ENCODE data around the gene SRGAP1. TPM values are rescaled to one million over a fixed set of nuclear protein-coding genes. Genes with fewer than 3 reads are reported as not detected.

The SRGAP1 gene
- polyA plus RNA-seq, 1 donor from 2014 or later, result 4.8 TPM

- no peaks in the 10 kb centered on the region for H4K20me1 ChIP-seq (ENCODE audit: insufficient read depth)
- no peaks in the 10 kb centered on the region for H3K27me3 ChIP-seq (ENCODE audit: insufficient read depth, low read depth, low read length)
- H3K9me3 ChIP-seq (ENCODE audit: low read length), result no peaks in the 10 kb centered on the region
- H3K4me3 ChIP-seq (ENCODE audit: low read length), result no peak overlapping the region
- H3K36me3 ChIP-seq (ENCODE audit: insufficient read depth, low read length), result no peaks in the 10 kb centered on the region
- no peak overlapping the region for H3K4me2 ChIP-seq (ENCODE audit: low read length)
- H3K9ac ChIP-seq (ENCODE audit: low read length), result no peak overlapping the region
- H3K9me2 ChIP-seq (ENCODE audit: insufficient read depth, low read length), result no peaks in the 10 kb centered on the region
- H3F3A ChIP-seq (ENCODE audit: insufficient read depth, low read length, poor library complexity, severe bottlenecking), result no peaks in the 10 kb centered on the region
- H3K79me2 ChIP-seq (replicated peaks; ENCODE audit: insufficient read depth, low read length), result no peaks in the 10 kb centered on the region
- no peak overlapping the region for H2AFZ ChIP-seq (ENCODE audit: low read depth, low read length)
- no peak overlapping the region for H3K27ac ChIP-seq (ENCODE audit: low read length)
- TF ChIP-seq EP300 (conservative IDR thresholded peaks at IDR 0.05; ENCODE audit: poor library complexity, severe bottlenecking), result no peak
- no peak for TF ChIP-seq RAD21 (conservative IDR thresholded peaks at IDR 0.05)
- TF ChIP-seq EZH2 (IDR thresholded peaks at IDR 0.05; ENCODE audit: borderline replicate concordance, insufficient read depth, low read length, poor library complexity, severe bottlenecking), result no peak
- no peak for TF ChIP-seq SMC3 (conservative IDR thresholded peaks at IDR 0.05; ENCODE audit: poor library complexity)
- TF ChIP-seq, protein P1, sequence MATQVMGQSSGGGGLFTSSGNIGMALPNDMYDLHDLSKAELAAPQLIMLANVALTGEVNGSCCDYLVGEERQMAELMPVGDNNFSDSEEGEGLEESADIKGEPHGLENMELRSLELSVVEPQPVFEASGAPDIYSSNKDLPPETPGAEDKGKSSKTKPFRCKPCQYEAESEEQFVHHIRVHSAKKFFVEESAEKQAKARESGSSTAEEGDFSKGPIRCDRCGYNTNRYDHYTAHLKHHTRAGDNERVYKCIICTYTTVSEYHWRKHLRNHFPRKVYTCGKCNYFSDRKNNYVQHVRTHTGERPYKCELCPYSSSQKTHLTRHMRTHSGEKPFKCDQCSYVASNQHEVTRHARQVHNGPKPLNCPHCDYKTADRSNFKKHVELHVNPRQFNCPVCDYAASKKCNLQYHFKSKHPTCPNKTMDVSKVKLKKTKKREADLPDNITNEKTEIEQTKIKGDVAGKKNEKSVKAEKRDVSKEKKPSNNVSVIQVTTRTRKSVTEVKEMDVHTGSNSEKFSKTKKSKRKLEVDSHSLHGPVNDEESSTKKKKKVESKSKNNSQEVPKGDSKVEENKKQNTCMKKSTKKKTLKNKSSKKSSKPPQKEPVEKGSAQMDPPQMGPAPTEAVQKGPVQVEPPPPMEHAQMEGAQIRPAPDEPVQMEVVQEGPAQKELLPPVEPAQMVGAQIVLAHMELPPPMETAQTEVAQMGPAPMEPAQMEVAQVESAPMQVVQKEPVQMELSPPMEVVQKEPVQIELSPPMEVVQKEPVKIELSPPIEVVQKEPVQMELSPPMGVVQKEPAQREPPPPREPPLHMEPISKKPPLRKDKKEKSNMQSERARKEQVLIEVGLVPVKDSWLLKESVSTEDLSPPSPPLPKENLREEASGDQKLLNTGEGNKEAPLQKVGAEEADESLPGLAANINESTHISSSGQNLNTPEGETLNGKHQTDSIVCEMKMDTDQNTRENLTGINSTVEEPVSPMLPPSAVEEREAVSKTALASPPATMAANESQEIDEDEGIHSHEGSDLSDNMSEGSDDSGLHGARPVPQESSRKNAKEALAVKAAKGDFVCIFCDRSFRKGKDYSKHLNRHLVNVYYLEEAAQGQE (IDR thresholded peaks at IDR 0.05; ENCODE audit: borderline replicate concordance), result no peak
- TF ChIP-seq TAF1 (IDR thresholded peaks at IDR 0.05; ENCODE audit: low read depth), result no peak
- TF ChIP-seq POLR2AphosphoS5 (IDR thresholded peaks at IDR 0.05), result no peak
- TF ChIP-seq CTCF (IDR thresholded peaks at IDR 0.05; ENCODE audit: poor library complexity, severe bottlenecking), result no peak
Observed at GRCh38 chr12:63820427-63820826, 24.1 kb upstream of the SRGAP1 start.

DNA sequence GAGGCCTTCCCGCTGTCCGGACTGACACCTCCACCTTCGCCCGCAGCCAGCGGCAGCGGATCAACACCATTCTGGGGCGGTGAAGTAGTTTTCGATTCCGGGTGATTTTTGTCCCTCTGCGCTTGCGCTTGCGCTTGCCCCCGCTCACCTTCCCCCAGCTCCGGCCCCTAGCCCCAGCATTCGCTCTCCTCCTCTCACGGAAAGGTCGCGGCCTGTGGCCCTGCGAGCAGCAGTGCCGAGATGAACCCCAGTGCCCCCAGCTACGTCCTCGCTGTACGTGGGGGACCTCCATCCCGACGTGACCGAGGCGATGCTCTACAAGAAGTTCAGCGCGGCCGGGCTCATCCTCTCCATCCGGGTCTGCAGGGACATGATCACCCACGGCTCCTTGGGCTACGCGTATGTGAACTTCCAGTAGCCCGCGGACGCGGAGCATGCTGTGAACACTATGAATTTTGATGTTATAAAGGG is 22.7 kb upstream of the SRGAP1 start:
- Histone ChIP-seq H3K36me3 (ENCODE audit: insufficient read depth, low read length) (no peaks in the 10 kb centered on the region), H3K9me2 (ENCODE audit: insufficient read depth, low read length) (no peaks in the 10 kb centered on the region), H3K4me2 (ENCODE audit: low read length) (no peak overlapping the region), H3K4me3 (ENCODE audit: low read length) (no peak overlapping the region), H4K20me1 (ENCODE audit: insufficient read depth) (no peaks in the 10 kb centered on the region), H3K79me2 (replicated peaks; ENCODE audit: insufficient read depth, low read length) (no peaks in the 10 kb centered on the region), H3K27ac (ENCODE audit: low read length) (no peak overlapping the region), H2AFZ (ENCODE audit: low read depth, low read length) (no peak overlapping the region), H3K27me3 (ENCODE audit: insufficient read depth, low read depth, low read length) (no peaks in the 10 kb centered on the region), H3K9me3 (ENCODE audit: low read length) (no peaks in the 10 kb centered on the region), H3F3A (ENCODE audit: insufficient read depth, low read length, poor library complexity, severe bottlenecking) (no peaks in the 10 kb centered on the region), H3K9ac (ENCODE audit: low read length) (no peak overlapping the region)
- TF ChIP-seq EZH2 (IDR thresholded peaks at IDR 0.05; ENCODE audit: borderline replicate concordance, insufficient read depth, low read length, poor library complexity, severe bottlenecking), result no peak
- TF ChIP-seq EP300 (conservative IDR thresholded peaks at IDR 0.05; ENCODE audit: poor library complexity, severe bottlenecking), result no peak
- TF ChIP-seq TAF1 (IDR thresholded peaks at IDR 0.05; ENCODE audit: low read depth), result no peak
- no peak for TF ChIP-seq CTCF (IDR thresholded peaks at IDR 0.05; ENCODE audit: poor library complexity, severe bottlenecking)
- no peak for TF ChIP-seq RAD21 (conservative IDR thresholded peaks at IDR 0.05)
- no peak for TF ChIP-seq POLR2AphosphoS5 (IDR thresholded peaks at IDR 0.05)
- no peak for TF ChIP-seq SMC3 (conservative IDR thresholded peaks at IDR 0.05; ENCODE audit: poor library complexity)
- TF ChIP-seq, protein P1 (IDR thresholded peaks at IDR 0.05; ENCODE audit: borderline replicate concordance), result no peak
- TF ChIP-seq MXI1 (conservative IDR thresholded peaks at IDR 0.05; ENCODE audit: poor library complexity, severe bottlenecking), result no peak

Data from neural cell (in vitro differentiated cells).